HepG2 (cell line): Measurements from ENCODE around the gene P3H4. TPM values are rescaled to one million over a fixed set of nuclear protein-coding genes. Genes with fewer than 3 reads are reported as not detected.

ENCODE experiments used
- BCL6 ChIP-seq: IDR thresholded peaks from 2 replicates; pipeline ENCODE4 v1.6.1; 2016; ENCODE audit warnings: missing genetic modification reagents, missing compliant biosample characterization
- CBFB ChIP-seq: sonication (generic); formaldehyde crosslinking; IDR thresholded peaks from 2 replicates; pipeline ENCODE4 v1.4.0; 2020; ENCODE audit warnings: missing genetic modification reagents
- CBX2 ChIP-seq, 2 experiments: fragments of 200-600 bp in 1 of 2; sonication (generic); formaldehyde crosslinking in 1 of 2; IDR thresholded peaks; 2 replicates each; pipeline versions ENCODE4 v1.7.0 to v1.8.1; 2018 to 2022; ENCODE audit warnings: low read depth in 2 of 2, low read length in 1 of 2, mild to moderate bottlenecking in 1 of 2, missing genetic modification reagents in 1 of 2
- CREBL2 ChIP-seq: sonication (generic); formaldehyde crosslinking; IDR thresholded peaks from 2 replicates; pipeline ENCODE4 v1.8.1; 2023; ENCODE audit warnings: missing genetic modification reagents, mild to moderate bottlenecking, borderline replicate concordance
- DPF2 ChIP-seq: sonication (generic); formaldehyde crosslinking; IDR thresholded peaks from 2 replicates; pipeline ENCODE4 v1.4.0; 2020; ENCODE audit warnings: mild to moderate bottlenecking, low read depth, missing genetic modification reagents, borderline replicate concordance
- EZH2 ChIP-seq: conservative IDR thresholded peaks from 2 replicates; pipeline ENCODE4 v1.6.1; 2012; ENCODE audit warnings: mild to moderate bottlenecking, low read depth, low read length, moderate library complexity
- KAT7 ChIP-seq: IDR thresholded peaks from 2 replicates; pipeline ENCODE4 v1.6.1; 2018; ENCODE audit warnings: borderline replicate concordance, missing compliant biosample characterization
- PPARG ChIP-seq: conservative IDR thresholded peaks from 2 replicates; pipeline ENCODE4 v1.6.1; 2016; ENCODE audit warnings: missing biosample characterization, missing genetic modification reagents
- SUZ12 ChIP-seq: fragments of 150-350 bp; IDR thresholded peaks from 2 replicates; pipeline ENCODE4 v1.6.1; 2014; ENCODE audit warnings: low read depth, low read length
- TP53 ChIP-seq: sonication (generic); formaldehyde crosslinking; conservative IDR thresholded peaks from 2 replicates; pipeline ENCODE4 v1.4.0; 2020; ENCODE audit warnings: missing genetic modification reagents
- ZBTB7B ChIP-seq: sonication (generic); formaldehyde crosslinking; IDR thresholded peaks from 2 replicates; pipeline ENCODE4 v1.4.0; 2020; ENCODE audit warnings: missing genetic modification reagents
- ZFP90 ChIP-seq: sonication (generic); formaldehyde crosslinking; IDR thresholded peaks from 2 replicates; pipeline ENCODE4 v1.8.0; 2022; ENCODE audit warnings: missing genetic modification reagents, mild to moderate bottlenecking, inconsistent platforms, borderline replicate concordance
- ZNF232 ChIP-seq: sonication (generic); formaldehyde crosslinking; IDR thresholded peaks from 2 replicates; pipeline ENCODE4 v1.4.0; 2020; ENCODE audit warnings: missing genetic modification reagents, borderline replicate concordance
- ZNF430 ChIP-seq: sonication (generic); formaldehyde crosslinking; IDR thresholded peaks from 2 replicates; pipeline ENCODE4 v1.9.0; 2021; ENCODE audit warnings: mild to moderate bottlenecking, missing genetic modification reagents
- ZNF510 ChIP-seq: sonication (generic); formaldehyde crosslinking; IDR thresholded peaks from 2 replicates; pipeline ENCODE4 v1.4.0; 2020; ENCODE audit warnings: low read depth, mild to moderate bottlenecking, missing genetic modification reagents
- ZNF597 ChIP-seq: sonication (generic); formaldehyde crosslinking; IDR thresholded peaks from 2 replicates; pipeline ENCODE4 v1.5.0; 2020; ENCODE audit warnings: missing genetic modification reagents
- ZNF598 ChIP-seq: sonication (generic); formaldehyde crosslinking; IDR thresholded peaks from 2 replicates; pipeline ENCODE4 v1.5.1; 2020; ENCODE audit warnings: mild to moderate bottlenecking, missing genetic modification reagents, borderline replicate concordance
- ZNF614 ChIP-seq: IDR thresholded peaks from 2 replicates; pipeline ENCODE4 v1.6.1; 2018; ENCODE audit warnings: missing biosample characterization, missing genetic modification reagents, inconsistent platforms, borderline replicate concordance
- ZNF687 ChIP-seq: sonication (generic); formaldehyde crosslinking; IDR thresholded peaks from 2 replicates; pipeline ENCODE4 v1.5.1; 2020; ENCODE audit warnings: mild to moderate bottlenecking, missing genetic modification reagents, moderate library complexity
- ZNF691 ChIP-seq: sonication (generic); formaldehyde crosslinking; IDR thresholded peaks from 2 replicates; pipeline ENCODE4 v1.4.0; 2020; ENCODE audit warnings: missing genetic modification reagents, low read depth, mild to moderate bottlenecking, borderline replicate concordance
- ZNF777 ChIP-seq: sonication (generic); formaldehyde crosslinking; IDR thresholded peaks from 2 replicates; pipeline ENCODE4 v1.4.0; 2020; ENCODE audit warnings: missing genetic modification reagents
- ZNF878 ChIP-seq: sonication (generic); formaldehyde crosslinking; IDR thresholded peaks from 2 replicates; pipeline ENCODE4 v1.8.1; 2023; ENCODE audit warnings: mild to moderate bottlenecking, missing genetic modification reagents, moderate library complexity
- ZNF879 ChIP-seq: sonication (generic); formaldehyde crosslinking; IDR thresholded peaks from 2 replicates; pipeline ENCODE4 v1.8.1; 2023; ENCODE audit warnings: missing genetic modification reagents
- polyA plus RNA-seq, 8 experiments: library from polyadenylated mRNA; depleted of rRNA in 3 of 8; stranded (reverse) in 7 of 8; unstranded in 1 of 8; fragments of >200 nt; fragmentation: Illumina TruSeq in 4 of 8; extraction: Trizol in 4 of 8; gene quantifications; 2 replicates each; pipeline versions ENCODE4 v1.2.1 to v1.2.3, GENCODE V29; 2011 to 2016; ENCODE audit warnings: low read depth in 4 of 8, missing spikeins in 1 of 8, mixed read lengths in 1 of 8; ENCODE audit not compliant: insufficient read depth in 1 of 8
- total RNA-seq, 5 experiments: library from RNA; depleted of rRNA; stranded (reverse); fragments of >200 nt; fragmentation: Illumina TruSeq; extraction: Trizol; gene quantifications; 2 replicates each; pipeline ENCODE4 v1.2.3, GENCODE V29; 2016; ENCODE audit warnings: low read depth in 1 of 5

P3H4 gene
- total and polyA plus RNA-seq, 2 of the 13 experiments (the other 11 are each of a cell fraction or from before 2014, with no cell fraction given) = 37.1 to 50.6 TPM

GRCh38 chr17:41813699-41814124 is 2.0 kb upstream of the P3H4 start (continued):
- TF ChIP-seq ZNF777 (CRISPR knock-in tag) = 0 out of 2 replicates have a peak, but pooled peaks have one; percentile 46
- no peak for TF ChIP-seq CREBL2 (CRISPR knock-in tag)
- TF ChIP-seq ZNF879 = no peak
- no peak for TF ChIP-seq EZH2
- 0 out of 2 replicates have a peak, but pooled peaks have one; percentile 8 for TF ChIP-seq DPF2
- TF ChIP-seq CBX2 (IDR thresholded peaks at IDR 0.05; ENCODE audit: low read depth, low read length) = no peak
- no peak for TF ChIP-seq CBX2 (CRISPR knock-in tag; IDR thresholded peaks at IDR 0.05; ENCODE audit: low read depth)
- no peak for TF ChIP-seq SUZ12
- TF ChIP-seq ZFP90 (CRISPR knock-in tag) = 0 out of 2 replicates have a peak, but pooled peaks have one; percentile 19
- TF ChIP-seq ZNF430 (CRISPR knock-in tag) = 0 out of 2 replicates have a peak, but pooled peaks have one; percentile 22
- TF ChIP-seq ZNF691 (CRISPR knock-in tag) = 0 out of 2 replicates have a peak, but pooled peaks have one; percentile 20
- 0 out of 2 replicates have a peak, but pooled peaks have one; percentile 11 for TF ChIP-seq ZNF510 (CRISPR knock-in tag)
- TF ChIP-seq BCL6 (CRISPR knock-in tag) = no peak
- no peak for TF ChIP-seq ZNF597
- peak; percentile 60; the same call in 1 of the 2 replicates for TF ChIP-seq ZNF232 (CRISPR knock-in tag)
- TF ChIP-seq CBFB (CRISPR knock-in tag) = 0 out of 2 replicates have a peak, but pooled peaks have one; percentile 51
- TF ChIP-seq KAT7 = 0 out of 2 replicates have a peak, but pooled peaks have one; percentile 20
- TF ChIP-seq ZBTB7B (CRISPR knock-in tag) = peak; percentile 18; the same call in 1 of the 2 replicates
- TF ChIP-seq ZNF614 = 0 out of 2 replicates have a peak, but pooled peaks have one; percentile 27
- peak; percentile 62 for TF ChIP-seq ZNF687 (CRISPR knock-in tag)
- 0 out of 2 replicates have a peak, but pooled peaks have one; percentile 55 for TF ChIP-seq TP53
- no peak for TF ChIP-seq PPARG (CRISPR knock-in tag)
- 0 out of 2 replicates have a peak, but pooled peaks have one; percentile 8 for TF ChIP-seq ZNF878 (CRISPR knock-in tag)
- TF ChIP-seq ZNF598 = 0 out of 2 replicates have a peak, but pooled peaks have one; percentile 13
